SK-N-MC (cell line): ENCODE results near the gene BCAS3.

Source experiments
- EZH2 ChIP-seq: fragments of 200-600 bp; sonication (generic); IDR thresholded peaks from one replicate; pipeline ENCODE4 v1.6.1; 2017; ENCODE audit warnings: antibody characterized with exemption
- FOXP2 ChIP-seq: optimal IDR thresholded peaks from 2 replicates; pipeline ENCODE3; 2011; ENCODE audit warnings: mild to moderate bottlenecking, moderate library complexity; ENCODE audit not compliant: insufficient read depth; ENCODE audit errors: extremely low read length, control extremely low read depth
- POLR2AphosphoS5 ChIP-seq: IDR thresholded peaks from 2 replicates; pipeline ENCODE4 v1.6.1; 2012; ENCODE audit warnings: mild to moderate bottlenecking, low read depth, low read length, borderline replicate concordance

- TF ChIP-seq POLR2AphosphoS5 (no peak), EZH2 (no peak), FOXP2 (no peak)
These were observed 763.0 kb downstream of the BCAS3 start for GRCh38 chr17:61440697-61441096.
